K562 (cell line): ENCODE results near the gene TMED10. TPM values are rescaled to one million over a fixed set of nuclear protein-coding genes. Genes with fewer than 3 reads are reported as not detected.

Experiments used
- ATAC-seq: fragments of 200-7000 bp; cut with Tn5 transposase; 3 replicates; pipeline ENCODE4 v1.9.1; 2020; ENCODE audit warnings: moderate library complexity
- BruUV-seq: library from RNA; stranded (reverse); fragments of 400-500 nt; replicated peaks from 2 replicates; lab custom pipeline; 2021; lab: Mats Ljungman, UMichigan
- CTCF ChIA-PET: fragments of 300-600 bp; formaldehyde crosslinking; extraction: SDS; loops from one replicate; lab custom pipeline; 2021; ENCODE audit warnings: low intra/inter-chr PET ratio; lab: Yijun Ruan, JAX
- POLR2A ChIA-PET: fragments of 300-600, 350-650 bp; sonication (Branson Sonifier 250); formaldehyde crosslinking; extraction: SDS; loops from one replicate; lab custom pipeline; 2021; ENCODE audit warnings: antibody characterized with exemption, inconsistent platforms; lab: Yijun Ruan, JAX
- DNase-seq, 4 experiments: peaks; one replicate each; pipeline versions ENCODE4 v3.0.0 to v3.0.0-alpha.2; 2011 to 2018; ENCODE audit warnings: low spot score in 3 of 4, mixed read lengths in 3 of 4; ENCODE audit errors: extremely low read depth in 1 of 4
- FAIRE-seq: peaks from 2 replicates; lab custom pipeline; 2011; peaks lifted over from hg19 to GRCh38; lab: Jason Lieb, UNC
- H2AFZ ChIP-seq: 2 replicates; pipeline ENCODE4 v1.6.0; 2011; ENCODE audit warnings: low read depth, low read length, control low read depth, inconsistent platforms
- H3K27ac ChIP-seq: fragments of 200-600 bp; 3 replicates; pipeline ENCODE4 v1.8.0; 2011; ENCODE audit warnings: low read depth, mild to moderate bottlenecking, control low read depth, inconsistent platforms, low read length, moderate library complexity, mixed read lengths; ENCODE audit errors: extremely low read depth
- H3K27me3 ChIP-seq, 2 experiments: fragments of 300-600 bp in 1 of 2; 2 replicates in 1 of 2; 3 replicates in 1 of 2; pipeline versions ENCODE4 v1.6.0 to v1.8.0; 2011; ENCODE audit warnings: inconsistent platforms in 2 of 2, low read length in 2 of 2, mild to moderate bottlenecking in 1 of 2, mixed read lengths in 1 of 2, moderate library complexity in 1 of 2; ENCODE audit not compliant: control insufficient read depth in 2 of 2, insufficient read depth in 2 of 2
- H3K36me3 ChIP-seq: fragments of 300-600 bp; 3 replicates; pipeline ENCODE4 v1.8.0; 2011; ENCODE audit warnings: mild to moderate bottlenecking, low read length, inconsistent platforms; ENCODE audit not compliant: control insufficient read depth, insufficient read depth
- H3K4me1 ChIP-seq, 2 experiments: fragments of 200-600 bp in 1 of 2; replicated peaks in 1 of 2; 2 replicates in 1 of 2; 3 replicates in 1 of 2; pipeline versions ENCODE4 v1.5.1 to v1.8.0; 2011; ENCODE audit warnings: inconsistent platforms in 2 of 2, low read length in 2 of 2, mild to moderate bottlenecking in 1 of 2, mixed read lengths in 1 of 2, moderate library complexity in 1 of 2; ENCODE audit not compliant: control insufficient read depth in 2 of 2, insufficient read depth in 2 of 2
- H3K4me2 ChIP-seq: 2 replicates; pipeline ENCODE4 v1.6.1; 2011; ENCODE audit warnings: low read length, control low read depth, inconsistent platforms, mixed read lengths; ENCODE audit not compliant: insufficient read depth
- H3K4me3 ChIP-seq: fragments of 200-600 bp; sonication (generic), shearing (Covaris generic); 2 replicates; pipeline ENCODE4 v1.5.1; 2016; ENCODE audit warnings: control low read depth, inconsistent platforms
- H3K79me2 ChIP-seq: fragments of 200-600 bp; 3 replicates; pipeline ENCODE4 v1.8.0; 2011; ENCODE audit warnings: low read length, inconsistent platforms; ENCODE audit not compliant: control insufficient read depth, insufficient read depth
- H3K9ac ChIP-seq, 2 experiments: 2 replicates each; pipeline versions ENCODE4 v1.6.0 to v1.6.1; 2011; ENCODE audit warnings: low read depth in 2 of 2, low read length in 2 of 2, control low read depth in 1 of 2, inconsistent platforms in 1 of 2, mild to moderate bottlenecking in 1 of 2, mixed read lengths in 1 of 2; ENCODE audit not compliant: insufficient read depth in 1 of 2
- H3K9me1 ChIP-seq: one replicate; pipeline ENCODE4 v1.6.0; 2011; ENCODE audit warnings: inconsistent platforms, mild to moderate bottlenecking, low read length, moderate library complexity; ENCODE audit not compliant: control insufficient read depth, insufficient read depth
- H3K9me3 ChIP-seq: replicated peaks from 2 replicates; pipeline ENCODE4 v1.5.1; 2011; ENCODE audit warnings: low read depth, low read length, inconsistent platforms; ENCODE audit not compliant: control insufficient read depth, insufficient read depth
- H4K20me1 ChIP-seq: replicated peaks from 2 replicates; pipeline ENCODE4 v1.6.1; 2011; ENCODE audit warnings: low read length, inconsistent platforms, mixed read lengths; ENCODE audit not compliant: control insufficient read depth, insufficient read depth
- CBX2 ChIP-seq: fragments of 200-600 bp; sonication (generic); IDR thresholded peaks from one replicate; pipeline ENCODE4 v1.6.1; 2012; ENCODE audit warnings: mild to moderate bottlenecking, low read length, inconsistent platforms; ENCODE audit not compliant: insufficient read depth, poor library complexity, severe bottlenecking
- COPS2 ChIP-seq: fragments of 450-650 bp; conservative IDR thresholded peaks from 2 replicates; pipeline ENCODE4 v1.6.1; 2016; ENCODE audit warnings: mild to moderate bottlenecking, moderate library complexity
- CXXC5 ChIP-seq: fragments of 250-450 bp; sonication (Bioruptor Pico); IDR thresholded peaks from 2 replicates; pipeline ENCODE4 v1.8.0; 2022; ENCODE audit warnings: inconsistent platforms, mild to moderate bottlenecking, moderate library complexity
- MIER1 ChIP-seq: fragments of 450-650 bp; IDR thresholded peaks from 2 replicates; pipeline ENCODE4 v1.6.1; 2016; ENCODE audit warnings: antibody characterized with exemption, mild to moderate bottlenecking, low read depth
- MTA2 ChIP-seq: fragments of 450-650 bp; IDR thresholded peaks from 2 replicates; pipeline ENCODE4 v1.6.1; 2016; ENCODE audit warnings: low read depth
- NRF1 ChIP-seq, 2 experiments: fragments of 450-650 bp; IDR thresholded peaks in 1 of 2; conservative IDR thresholded peaks in 1 of 2; 2 replicates each; pipeline ENCODE4 v1.6.1; 2014; ENCODE audit warnings: mild to moderate bottlenecking in 2 of 2
- SPI1 ChIP-seq: IDR thresholded peaks from 2 replicates; pipeline ENCODE4 v1.6.1; 2011; ENCODE audit warnings: low read depth, low read length, control low read depth, borderline replicate concordance
- THRAP3 ChIP-seq: fragments of 450-650 bp; IDR thresholded peaks from 2 replicates; pipeline ENCODE4 v1.6.1; 2016; ENCODE audit warnings: mild to moderate bottlenecking, inconsistent platforms, borderline replicate concordance
- ZNF696 ChIP-seq: fragments of 250-450 bp; sonication (Bioruptor Pico); conservative IDR thresholded peaks from 2 replicates; pipeline ENCODE4 v1.4.0; 2020; ENCODE audit warnings: mild to moderate bottlenecking, moderate library complexity
- WGBS: fragments of 100-300 bp; shearing (Covaris generic); methylation state at CpG from one replicate; pipeline ENCODE4 v1.1.6; 2016; ENCODE audit warnings: low coverage, mixed read lengths; ENCODE audit not compliant: insufficient coverage; ENCODE audit errors: missing lambda C conversion rate; 5-methylcytosine and 5-hydroxymethylcytosine counted together
- in situ Hi-C: fragments of 300-500 bp; cut with MboI; formaldehyde crosslinking; loops from 4 replicates; pipeline ENCODE4 v1.15.0; 2018; ENCODE audit warnings: inconsistent platforms, mixed read lengths
- intact Hi-C: fragments of 100-400 bp; cut with micrococcal nuclease; formaldehyde crosslinking; loops from 2 replicates; pipeline ENCODE4 v1.14.2; 2022
- polyA plus RNA-seq, 8 experiments: library from polyadenylated mRNA; depleted of rRNA in 4 of 8; stranded (reverse) in 5 of 8; unstranded in 3 of 8; fragments of >200 nt; fragmentation: Nextera tagmentation in 2 of 8; fragmentation: Illumina TruSeq in 1 of 8; extraction: Ambion mirVana in 2 of 8; extraction: Trizol in 1 of 8; gene quantifications; 2 replicates each; pipeline versions ENCODE4 v1.2.1 to v1.2.3, GENCODE V29; 2011 to 2014; ENCODE audit warnings: inconsistent platforms in 1 of 8, missing spikeins in 1 of 8
- total RNA-seq, 7 experiments: library from RNA; depleted of rRNA in 6 of 7; stranded (reverse); fragments of >200 nt in 6 of 7; fragmentation: Illumina TruSeq in 2 of 7; extraction: Trizol in 2 of 7; gene quantifications; 2 replicates each; pipeline versions ENCODE4 v1.2.1 to v1.2.3, GENCODE V29; 2011 to 2021; ENCODE audit warnings: low replicate concordance in 1 of 7
- TF ChIP-seq, protein P1 (sequence below): fragments of 200-800 bp; sonication (Bioruptor generic); IDR thresholded peaks from 2 replicates; pipeline ENCODE4 v1.6.1; 2017; ENCODE audit warnings: missing genetic modification characterization, missing compliant biosample characterization
- TF ChIP-seq, protein P2 (sequence below): conservative IDR thresholded peaks from 2 replicates; pipeline ENCODE4 v1.6.1; 2011; ENCODE audit warnings: low read depth, mild to moderate bottlenecking, low read length; ENCODE audit not compliant: control insufficient read depth

The TMED10 gene
- total and polyA plus RNA-seq, 9 of the 15 experiments (the other 6 are each of a cell fraction or from before 2014, with no cell fraction given): 62.2 to 233 (median 124) TPM

DNA sequence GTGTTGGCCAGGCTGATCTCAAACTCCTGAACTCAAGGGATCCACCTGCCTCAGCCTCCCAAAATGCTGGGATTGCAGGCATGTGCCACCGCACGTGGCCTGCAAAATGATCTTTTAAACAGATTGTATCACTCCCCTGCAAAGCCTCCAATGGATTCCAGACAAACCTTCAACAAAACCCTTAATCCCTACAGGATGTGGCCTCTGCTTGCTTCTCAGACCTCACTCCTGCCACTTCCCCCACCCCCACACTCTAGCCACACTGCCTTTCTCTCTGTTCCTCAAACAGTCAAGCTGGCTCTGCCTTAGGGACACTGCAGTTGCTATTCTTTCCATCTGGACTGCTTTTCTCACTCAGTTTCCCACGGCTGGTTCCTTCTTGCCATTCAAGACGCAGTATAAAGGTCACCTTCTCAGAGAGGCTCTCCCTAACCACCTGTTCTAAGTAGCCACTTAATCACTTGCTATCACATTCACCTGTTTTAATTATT is 47.3 kb upstream of the TMED10 start (continued):
- TF ChIP-seq, protein P1, sequence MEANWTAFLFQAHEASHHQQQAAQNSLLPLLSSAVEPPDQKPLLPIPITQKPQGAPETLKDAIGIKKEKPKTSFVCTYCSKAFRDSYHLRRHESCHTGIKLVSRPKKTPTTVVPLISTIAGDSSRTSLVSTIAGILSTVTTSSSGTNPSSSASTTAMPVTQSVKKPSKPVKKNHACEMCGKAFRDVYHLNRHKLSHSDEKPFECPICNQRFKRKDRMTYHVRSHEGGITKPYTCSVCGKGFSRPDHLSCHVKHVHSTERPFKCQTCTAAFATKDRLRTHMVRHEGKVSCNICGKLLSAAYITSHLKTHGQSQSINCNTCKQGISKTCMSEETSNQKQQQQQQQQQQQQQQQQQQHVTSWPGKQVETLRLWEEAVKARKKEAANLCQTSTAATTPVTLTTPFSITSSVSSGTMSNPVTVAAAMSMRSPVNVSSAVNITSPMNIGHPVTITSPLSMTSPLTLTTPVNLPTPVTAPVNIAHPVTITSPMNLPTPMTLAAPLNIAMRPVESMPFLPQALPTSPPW: no peak
- TF ChIP-seq MTA2: no peak
- TF ChIP-seq THRAP3: no peak
- TF ChIP-seq CXXC5: no peak
- no peak for TF ChIP-seq MIER1
- TF ChIP-seq COPS2: no peak
- TF ChIP-seq CBX2: no peak

DNA sequence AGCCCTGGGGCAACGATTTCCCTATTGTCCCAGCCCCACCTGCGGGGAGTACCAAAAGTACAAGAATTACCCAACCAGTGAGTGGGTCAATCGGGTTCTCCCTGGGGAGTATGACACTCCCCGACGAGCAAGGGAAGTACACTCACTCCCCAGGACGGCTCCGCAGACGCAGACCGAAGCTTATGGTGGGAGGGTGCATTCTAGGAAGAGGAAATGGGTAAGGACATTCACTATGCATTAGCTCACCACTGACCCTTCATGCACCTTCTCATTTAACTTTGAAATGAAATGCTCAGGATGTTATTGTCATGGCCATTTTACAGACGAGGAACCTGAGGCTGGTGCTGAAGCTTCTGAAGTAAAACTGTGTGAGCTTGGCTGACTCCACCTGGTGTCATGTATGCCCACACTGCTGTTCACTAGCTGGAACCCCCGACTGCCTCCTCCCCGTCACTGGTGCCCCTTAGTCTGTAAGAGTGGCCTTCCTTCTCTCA is 45.8 kb upstream of the TMED10 start:
- H3K36me3 ChIP-seq: no peaks in the 10 kb centered on the region
- FAIRE-seq (no peak), ATAC-seq (peak; percentile 86), DNase-seq (peak in 2 of 4 experiments; percentile 34)
- no peaks in the 10 kb centered on the region for H3K9me3 ChIP-seq
- BruUV-seq: no TSS peak
- peak overlapping the region; percentile 89 for H2AFZ ChIP-seq
- H3K4me1 ChIP-seq: peaks cover 0 to 7% of the 10 kb centered on the region in 2 experiments; a peak in 2 of 5 replicates
- ChIA-PET POLR2A (interaction anchor here (0.5 to 1.0 kb wide), 4 partner anchors 15 to 61 kb away, joined by 3 read pairs; no protein-coding TSS in a partner anchor), CTCF (no interaction called here)
- intact Hi-C loops (no loop called here), in situ Hi-C loops (no loop called here)
- no peak overlapping the region for H3K4me3 ChIP-seq
- H3K9ac ChIP-seq: peak overlapping the region in 1 of 2 experiments; percentile 23; a peak in 1 of 4 replicates
- no peaks in the 10 kb centered on the region for H3K9me1 ChIP-seq
- H3K79me2 ChIP-seq: no peaks in the 10 kb centered on the region
- peak overlapping the region; percentile 52 for H3K4me2 ChIP-seq
- no peaks in the 10 kb centered on the region for H4K20me1 ChIP-seq
- 8% methylated on average over 8 of the region's 12 CpGs for WGBS
- no peak overlapping the region for H3K27ac ChIP-seq
- H3K27me3 ChIP-seq: no peaks in the 10 kb centered on the region
- TF ChIP-seq SPI1 (0 out of 2 replicates have a peak, but pooled peaks have one; percentile 3), NRF1 (conservative IDR thresholded peaks at IDR 0.05 in 1 of 2, IDR thresholded peaks at IDR 0.05 in 1 of 2) (peak in 1 of 2 experiments; percentile 39; a peak in 1 of 4 replicates), ZNF696 (CRISPR knock-in tag) (no peak)
- TF ChIP-seq, protein P2, sequence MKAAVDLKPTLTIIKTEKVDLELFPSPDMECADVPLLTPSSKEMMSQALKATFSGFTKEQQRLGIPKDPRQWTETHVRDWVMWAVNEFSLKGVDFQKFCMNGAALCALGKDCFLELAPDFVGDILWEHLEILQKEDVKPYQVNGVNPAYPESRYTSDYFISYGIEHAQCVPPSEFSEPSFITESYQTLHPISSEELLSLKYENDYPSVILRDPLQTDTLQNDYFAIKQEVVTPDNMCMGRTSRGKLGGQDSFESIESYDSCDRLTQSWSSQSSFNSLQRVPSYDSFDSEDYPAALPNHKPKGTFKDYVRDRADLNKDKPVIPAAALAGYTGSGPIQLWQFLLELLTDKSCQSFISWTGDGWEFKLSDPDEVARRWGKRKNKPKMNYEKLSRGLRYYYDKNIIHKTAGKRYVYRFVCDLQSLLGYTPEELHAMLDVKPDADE: no peak
